Esophagus (tissue), 2 donors: ENCODE data around the gene MDN1. TPM values are rescaled to one million over a fixed set of nuclear protein-coding genes. Genes with fewer than 3 reads are reported as not detected.
"Not testable (repeated sequence)": the region's sequence is repeated elsewhere in the genome, so short reads cannot be mapped to it uniquely, and the experiment has no call there.

Source experiments
- H3K27ac ChIP-seq, 2 donors: one replicate each; pipeline ENCODE4 v1.5.1; 2013; ENCODE audit warnings: low read depth in 2 of 2, mild to moderate bottlenecking in 2 of 2, inconsistent platforms in 1 of 2, low read length in 1 of 2, moderate library complexity in 1 of 2
- H3K27me3 ChIP-seq, 2 donors: one replicate each; pipeline ENCODE4 v1.6.1; 2013; ENCODE audit warnings: low read length in 2 of 2, control low read depth in 1 of 2, mild to moderate bottlenecking in 1 of 2; ENCODE audit not compliant: insufficient read depth in 2 of 2, control insufficient read depth in 1 of 2
- H3K36me3 ChIP-seq, 2 donors: one replicate each; pipeline ENCODE4 v1.6.1; 2013; ENCODE audit warnings: low read length in 1 of 2; ENCODE audit not compliant: control insufficient read depth in 2 of 2, insufficient read depth in 2 of 2
- H3K4me1 ChIP-seq, 2 donors: one replicate each; pipeline ENCODE4 v1.6.1; 2013; ENCODE audit warnings: low read length in 1 of 2; ENCODE audit not compliant: control insufficient read depth in 2 of 2, insufficient read depth in 2 of 2
- H3K4me3 ChIP-seq, 2 donors: one replicate each; pipeline ENCODE4 v1.5.1; 2013; ENCODE audit warnings: low read length in 2 of 2, mild to moderate bottlenecking in 2 of 2, low read depth in 1 of 2, moderate library complexity in 1 of 2
- H3K9me3 ChIP-seq, 2 donors: one replicate each; pipeline ENCODE4 v1.6.1; 2013; ENCODE audit warnings: mild to moderate bottlenecking in 2 of 2, low read depth in 1 of 2, low read length in 1 of 2, moderate library complexity in 1 of 2; ENCODE audit not compliant: control insufficient read depth in 2 of 2, insufficient read depth in 1 of 2
- WGBS, 2 donors: extraction: QIAGEN DNeasy Blood & Tissue Kit; methylation state at CpG; one replicate each; pipeline ENCODE4 v1.1.7; 2013; 5-methylcytosine and 5-hydroxymethylcytosine counted together
- polyA plus RNA-seq, 2 donors: library from polyadenylated mRNA; stranded (reverse); fragments of 200-250 nt; gene quantifications; one replicate each; pipeline ENCODE4 v1.2.3, GENCODE V29; 2013
- donor health status: healthy with polysubstance abuse.
- donor health status: Bipolar disorder and iron deficiency.

Gene MDN1
- polyA plus RNA-seq, 2 donors = 10.1 to 23.9 TPM

- Histone ChIP-seq H3K27ac (no peak overlapping the region), H3K9me3 (no peaks in the 10 kb centered on the region), H3K36me3 (peaks cover 3 to 7% of the 10 kb centered on the region in 2 donors), H3K4me1 (peaks cover 0 to 2% of the 10 kb centered on the region in 2 donors), H3K27me3 (no peaks in the 10 kb centered on the region), H3K4me3 (no peak overlapping the region)
- WGBS, 2 donors = 90 to 92% methylated on average over 3 of the region's 3 CpGs
Observed at GRCh38 chr6:89793586-89793985, 26.0 kb downstream of the MDN1 start.

- Histone ChIP-seq H3K27me3 (no peaks in the 10 kb centered on the region), H3K36me3 (peaks cover 3 to 9% of the 10 kb centered on the region in 2 donors), H3K27ac (no peak overlapping the region), H3K4me1 (peaks cover 0 to 2% of the 10 kb centered on the region in 2 donors), H3K4me3 (no peak overlapping the region), H3K9me3 (no peaks in the 10 kb centered on the region)
- WGBS, 2 donors = 43 to 47% methylated on average over 2 of the region's 2 CpGs
Observed at GRCh38 chr6:89792881-89793280, 26.7 kb downstream of the MDN1 start.

GRCh38 chr6:89790403-89790802 is 29.2 kb downstream of the MDN1 start:
- Histone ChIP-seq H3K4me1 (peaks cover 0 to 2% of the 10 kb centered on the region in 2 donors), H3K27me3 (no peaks in the 10 kb centered on the region), H3K4me3 (no peak overlapping the region), H3K27ac (no peak overlapping the region), H3K9me3 (no peaks in the 10 kb centered on the region), H3K36me3 (peaks cover 3 to 10% of the 10 kb centered on the region in 2 donors)
- 94 to 97% methylated on average over 2 of the region's 2 CpGs for WGBS, 2 donors

GRCh38 chr6:89789980-89790379 is 29.6 kb downstream of the MDN1 start:
- Histone ChIP-seq H3K4me3 (no peak overlapping the region), H3K27ac (no peak overlapping the region), H3K27me3 (no peaks in the 10 kb centered on the region), H3K36me3 (peaks cover 3 to 10% of the 10 kb centered on the region in 2 donors), H3K4me1 (peaks cover 0 to 2% of the 10 kb centered on the region in 2 donors), H3K9me3 (no peaks in the 10 kb centered on the region)
- 91 to 100% methylated on average over 1 of the region's 1 CpG for WGBS, 2 donors

GRCh38 chr6:89787660-89788328 is 31.8 kb downstream of the MDN1 start:
- H3K27ac ChIP-seq = no peak overlapping the region
- 80 to 81% methylated on average over 7 of the region's 7 CpGs for WGBS, 2 donors
- no peaks in the 10 kb centered on the region for H3K9me3 ChIP-seq
- peaks cover 2 to 3% of the 10 kb centered on the region in 2 donors for H3K36me3 ChIP-seq
- H3K27me3 ChIP-seq = no peaks in the 10 kb centered on the region
- no peaks in the 10 kb centered on the region for H3K4me1 ChIP-seq
- H3K4me3 ChIP-seq = no peak overlapping the region

GRCh38 chr6:89786970-89787369 is 32.6 kb downstream of the MDN1 start:
- Histone ChIP-seq H3K36me3 (peaks cover 2 to 3% of the 10 kb centered on the region in 2 donors), H3K4me3 (no peak overlapping the region), H3K27ac (no peak overlapping the region), H3K27me3 (no peaks in the 10 kb centered on the region), H3K9me3 (no peaks in the 10 kb centered on the region), H3K4me1 (no peaks in the 10 kb centered on the region)
- 88 to 93% methylated on average over 2 of the region's 2 CpGs for WGBS, 2 donors

- Histone ChIP-seq H3K4me3 (no peak overlapping the region), H3K9me3 (no peaks in the 10 kb centered on the region), H3K27me3 (no peaks in the 10 kb centered on the region), H3K27ac (no peak overlapping the region), H3K36me3 (peaks cover 2 to 6% of the 10 kb centered on the region in 2 donors), H3K4me1 (no peaks in the 10 kb centered on the region)
- WGBS, 2 donors = 84 to 96% methylated on average over 6 of the region's 6 CpGs
Observed at GRCh38 chr6:89784838-89785237, 34.8 kb downstream of the MDN1 start.

GRCh38 chr6:89783293-89783692 is 36.3 kb downstream of the MDN1 start:
- not testable (repeated sequence) for H3K36me3 ChIP-seq, H3K4me3 ChIP-seq, H3K9me3 ChIP-seq, H3K27ac ChIP-seq, H3K4me1 ChIP-seq, H3K27me3 ChIP-seq
- 90 to 91% methylated on average over 7 of the region's 7 CpGs for WGBS, 2 donors

GRCh38 chr6:89782222-89782621 is 37.4 kb downstream of the MDN1 start:
- Histone ChIP-seq H3K27me3 (no peaks in the 10 kb centered on the region), H3K9me3 (no peaks in the 10 kb centered on the region), H3K4me1 (no peaks in the 10 kb centered on the region), H3K27ac (no peak overlapping the region), H3K36me3 (peaks cover 2 to 3% of the 10 kb centered on the region in 2 donors), H3K4me3 (no peak overlapping the region)
- 61 to 70% methylated on average over 1 of the region's 1 CpG for WGBS, 2 donors
